Esophagus muscularis mucosa (tissue), 4 donors: Measurements from ENCODE around the gene NRCAM.

Experiments used
- CTCF ChIP-seq, 3 experiments: fragments of 200-600 bp in 2 of 3; fragments of 450-650 bp in 1 of 3; sonication (generic) in 2 of 3; IDR thresholded peaks; one replicate each; pipeline ENCODE4 v1.5.1; 2017 to 2019; ENCODE audit warnings: antibody characterized with exemption in 3 of 3, mild to moderate bottlenecking in 2 of 3, moderate library complexity in 1 of 3
- EP300 ChIP-seq: sonication (generic); formaldehyde crosslinking; IDR thresholded peaks from one replicate; pipeline ENCODE4 v1.6.1; 2017; ENCODE audit warnings: antibody characterized with exemption
- POLR2A ChIP-seq: fragments of 450-650 bp; IDR thresholded peaks from one replicate; pipeline ENCODE4 v1.6.1; 2017; ENCODE audit warnings: antibody characterized with exemption, moderate library complexity, mild to moderate bottlenecking, low read depth
- POLR2AphosphoS5 ChIP-seq, 2 donors: sonication (generic); formaldehyde crosslinking; IDR thresholded peaks; one replicate each; pipeline ENCODE4 v1.6.1; 2017; ENCODE audit warnings: antibody characterized with exemption in 2 of 2

GRCh38 chr7:108453320-108453719 is 2.9 kb downstream of the NRCAM start:
- TF ChIP-seq CTCF (IDR thresholded peaks at IDR 0.05) (no peak), POLR2A (no peak), EP300 (no peak), POLR2AphosphoS5 (IDR thresholded peaks at IDR 0.05) (no peak)
